NCI-H748 (cell line): ENCODE measurements around the gene ESYT1.

Experiments used
- DNase-seq: peaks from one replicate; lab custom pipeline; 2025; ENCODE audit not compliant: unreplicated experiment; lab: John Stamatoyannopoulos, UW

ESYT1 gene

DNA sequence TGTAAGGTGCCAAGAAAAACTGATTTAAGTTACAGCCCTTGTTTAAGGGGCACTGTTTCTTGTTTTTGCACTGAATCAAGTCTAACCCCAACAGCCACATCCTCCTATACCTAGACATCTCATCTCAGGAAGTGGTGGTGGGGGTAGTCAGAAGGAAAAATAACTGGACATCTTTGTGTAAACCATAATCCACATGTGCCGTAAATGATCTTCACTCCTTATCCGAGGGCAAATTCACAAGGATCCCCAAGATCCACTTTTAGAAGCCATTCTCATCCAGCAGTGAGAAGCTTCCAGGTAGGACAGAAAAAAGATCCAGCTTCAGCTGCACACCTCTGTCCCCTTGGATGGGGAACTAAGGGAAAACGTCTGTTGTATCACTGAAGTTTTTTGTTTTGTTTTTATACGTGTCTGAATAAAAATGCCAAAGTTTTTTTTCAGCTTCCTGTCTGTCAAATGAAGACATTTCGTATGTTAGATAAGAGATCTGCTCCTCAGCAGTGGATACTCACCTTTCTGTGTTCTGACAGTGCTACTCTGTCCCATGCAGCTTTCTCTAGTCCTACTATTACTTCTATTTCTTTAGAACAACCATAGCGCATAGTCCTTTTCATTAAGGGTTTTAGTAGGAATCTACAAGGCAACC lies 24.9 kb upstream of the ESYT1 start:
- DNase-seq, result no peak

DNA sequence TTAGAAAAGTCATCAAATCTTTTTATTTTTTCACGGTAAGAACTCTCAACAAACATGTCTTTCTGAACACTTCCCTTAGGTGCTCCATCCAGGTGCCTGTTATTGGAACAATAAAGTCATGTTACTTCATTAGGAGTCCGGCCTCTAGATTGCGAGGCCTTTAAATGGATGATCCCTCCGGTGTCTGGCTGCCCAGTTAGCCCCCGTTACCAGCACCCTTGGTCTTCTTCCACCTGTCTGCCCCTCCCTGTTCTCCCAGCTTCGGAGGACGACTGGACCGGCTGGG lies 24.3 kb upstream of the ESYT1 start:
- DNase-seq, result no peak

DNA sequence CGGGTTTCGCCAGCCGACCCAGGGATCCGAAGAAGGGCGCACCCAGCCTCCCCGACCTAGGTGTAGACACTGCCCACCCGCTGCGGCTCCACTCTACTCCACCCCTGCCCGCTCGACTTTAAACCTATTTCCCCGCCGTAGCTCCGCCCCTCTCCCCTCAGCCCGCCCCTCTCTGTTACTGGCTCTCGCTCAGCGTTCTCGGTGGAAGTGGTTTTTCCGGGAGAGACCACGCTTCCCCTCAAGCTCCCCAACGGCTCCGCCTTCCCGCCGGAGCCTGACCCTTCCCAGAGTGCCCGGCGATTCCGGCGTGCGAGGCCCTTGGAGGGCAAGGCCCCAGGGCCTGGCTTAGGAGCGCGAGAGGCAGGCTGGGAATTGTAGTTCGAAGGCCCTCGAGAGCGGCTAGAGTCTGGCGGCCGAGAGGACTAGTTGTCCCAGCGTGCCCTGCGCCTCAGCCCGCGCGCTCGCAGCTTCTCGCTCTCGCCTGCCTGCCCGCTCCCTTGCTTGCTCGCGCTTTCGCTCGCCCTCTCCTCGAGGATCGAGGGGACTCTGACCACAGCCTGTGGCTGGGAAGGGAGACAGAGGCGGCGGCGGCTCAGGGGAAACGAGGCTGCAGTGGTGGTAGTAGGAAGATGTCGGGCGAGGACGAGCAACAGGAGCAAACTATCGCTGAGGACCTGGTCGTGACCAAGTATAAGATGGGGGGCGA lies 23.8 kb upstream of the ESYT1 start, which contains the start of gene PA2G4:
Gene PA2G4, plus strand, starts transcription at position 451 of the 706 bp plus-strand sequence. Its CDS starts 179 bp downstream, at position 630.
- DNase-seq, result peak; percentile 100

DNA sequence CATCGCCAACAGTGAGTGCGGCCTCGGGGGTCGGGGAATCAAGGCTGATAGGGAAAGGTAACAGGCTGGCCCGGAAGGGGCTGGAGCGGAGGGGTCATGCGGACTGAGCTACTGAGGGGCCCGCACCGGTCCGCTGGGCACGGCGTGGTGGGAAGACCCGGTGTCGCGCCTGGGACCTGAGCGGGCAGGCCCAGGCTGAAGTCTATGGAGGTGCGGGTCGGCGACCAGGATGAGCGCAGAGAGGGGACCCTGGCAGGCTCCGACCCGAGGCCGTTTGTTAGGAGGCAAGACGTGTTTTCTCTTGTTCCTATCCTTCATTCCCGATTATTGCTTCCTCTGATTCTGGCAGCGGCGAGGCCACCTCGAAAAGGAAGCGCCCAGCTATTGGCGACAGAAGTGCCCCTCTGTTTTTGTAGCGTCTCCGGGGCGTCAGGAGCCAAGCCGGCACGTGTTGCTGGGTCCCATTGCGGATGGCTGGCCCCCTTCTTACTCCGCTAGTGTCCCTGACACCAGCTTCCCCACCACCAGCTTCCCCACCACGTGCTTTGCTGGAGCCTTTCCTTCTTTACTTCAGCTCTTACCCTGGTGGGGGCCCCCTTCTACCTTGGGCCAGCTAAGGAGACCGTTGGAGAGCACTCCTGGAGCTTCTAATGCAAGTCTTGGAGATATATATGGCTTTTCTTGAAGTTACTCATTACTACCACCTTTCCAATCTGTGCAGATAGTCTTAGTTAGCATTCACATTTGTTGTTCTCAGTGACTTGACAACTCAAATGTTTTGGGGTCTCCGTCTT lies 23.1 kb upstream of the ESYT1 start:
- peak; percentile 33 for DNase-seq

DNA sequence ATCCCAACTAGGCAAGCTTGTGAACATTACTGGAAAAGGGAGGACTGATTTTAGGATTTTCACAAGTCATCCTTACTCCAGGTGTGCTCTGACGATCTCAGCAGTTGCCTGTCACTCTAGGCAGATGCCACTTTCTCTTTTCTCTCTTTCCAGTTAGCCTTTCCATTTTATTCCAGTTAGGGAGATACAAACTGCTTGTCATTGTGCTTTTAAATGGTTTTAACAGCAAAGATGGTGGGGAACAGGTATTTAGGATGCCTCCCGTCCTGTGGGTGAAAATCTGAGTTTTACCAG lies 22.5 kb upstream of the ESYT1 start:
- DNase-seq, result no peak

DNA sequence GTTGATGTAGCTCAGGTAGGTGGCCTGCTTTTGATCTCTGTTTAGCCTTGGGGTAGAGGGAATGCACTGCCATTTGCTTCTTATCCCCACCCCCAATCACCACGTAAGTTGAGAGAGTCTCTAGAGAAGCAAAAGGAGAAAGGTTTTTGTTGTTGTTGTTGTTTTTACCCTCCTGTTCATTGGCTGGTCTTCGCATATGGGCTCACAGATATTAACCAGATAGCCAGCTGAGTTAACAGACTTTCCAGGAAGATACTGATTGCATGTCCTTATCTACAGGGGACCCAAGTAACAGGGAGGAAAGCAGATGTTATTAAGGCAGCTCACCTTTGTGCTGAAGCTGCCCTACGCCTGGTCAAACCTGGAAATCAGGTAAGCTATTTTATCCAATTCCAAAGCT lies 20.8 kb upstream of the ESYT1 start:
- no peak for DNase-seq

DNA sequence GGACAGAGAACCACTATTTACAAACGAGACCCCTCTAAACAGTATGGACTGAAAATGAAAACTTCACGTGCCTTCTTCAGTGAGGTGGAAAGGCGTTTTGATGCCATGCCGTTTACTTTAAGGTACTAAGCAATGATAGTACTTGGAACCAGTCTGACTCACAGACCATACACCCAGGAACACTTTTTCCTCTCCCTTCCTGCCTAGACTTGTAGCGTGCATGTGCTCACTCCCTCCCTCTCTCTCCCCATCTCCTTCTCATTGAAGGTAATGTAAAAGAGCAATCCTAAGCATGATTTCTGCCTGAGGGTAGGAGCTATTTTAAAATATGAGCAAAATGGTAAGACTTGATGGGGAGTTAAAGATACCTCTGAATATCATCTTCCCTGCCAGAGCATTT lies 17.5 kb upstream of the ESYT1 start:
- DNase-seq, result no peak

DNA sequence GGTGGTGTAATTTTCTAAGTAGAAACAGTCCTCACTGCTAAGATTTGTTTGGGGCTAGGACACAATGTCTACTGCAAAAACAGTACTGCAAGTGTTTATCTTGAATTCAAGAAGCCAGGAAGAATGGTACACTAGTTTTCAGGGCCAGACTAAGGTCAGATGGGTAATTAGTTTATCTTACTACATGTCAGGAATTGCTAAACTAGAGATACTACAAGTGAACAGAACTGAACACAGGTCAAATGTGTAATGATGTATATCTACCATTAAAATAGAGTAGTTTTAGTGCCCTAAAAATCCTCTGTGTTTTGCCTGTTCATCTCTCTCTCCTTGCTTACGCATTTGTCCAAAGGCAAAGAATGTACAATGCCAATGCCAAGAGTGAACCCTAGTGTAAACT lies 14.0 kb upstream of the ESYT1 start:
- no peak for DNase-seq

DNA sequence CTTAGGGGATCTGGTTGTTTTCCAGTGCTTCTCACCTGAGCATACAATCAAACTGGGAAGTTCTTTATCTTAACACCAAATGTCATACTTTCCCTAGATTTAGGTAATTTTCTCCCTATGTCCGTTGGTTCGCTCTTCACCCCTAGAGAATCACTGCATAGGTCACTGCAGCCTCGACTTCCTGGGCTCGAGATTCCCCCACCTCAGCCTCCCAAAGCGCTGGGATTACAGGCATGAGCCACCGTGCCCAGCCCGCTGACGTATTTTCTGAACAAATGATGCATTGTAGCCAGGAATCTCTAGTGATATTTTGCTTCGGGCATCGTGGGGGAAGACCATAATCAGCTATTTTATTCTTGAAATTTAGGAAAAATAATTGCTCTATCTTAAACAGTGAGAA lies 12.7 kb upstream of the ESYT1 start:
- DNase-seq, result peak; percentile 40

DNA sequence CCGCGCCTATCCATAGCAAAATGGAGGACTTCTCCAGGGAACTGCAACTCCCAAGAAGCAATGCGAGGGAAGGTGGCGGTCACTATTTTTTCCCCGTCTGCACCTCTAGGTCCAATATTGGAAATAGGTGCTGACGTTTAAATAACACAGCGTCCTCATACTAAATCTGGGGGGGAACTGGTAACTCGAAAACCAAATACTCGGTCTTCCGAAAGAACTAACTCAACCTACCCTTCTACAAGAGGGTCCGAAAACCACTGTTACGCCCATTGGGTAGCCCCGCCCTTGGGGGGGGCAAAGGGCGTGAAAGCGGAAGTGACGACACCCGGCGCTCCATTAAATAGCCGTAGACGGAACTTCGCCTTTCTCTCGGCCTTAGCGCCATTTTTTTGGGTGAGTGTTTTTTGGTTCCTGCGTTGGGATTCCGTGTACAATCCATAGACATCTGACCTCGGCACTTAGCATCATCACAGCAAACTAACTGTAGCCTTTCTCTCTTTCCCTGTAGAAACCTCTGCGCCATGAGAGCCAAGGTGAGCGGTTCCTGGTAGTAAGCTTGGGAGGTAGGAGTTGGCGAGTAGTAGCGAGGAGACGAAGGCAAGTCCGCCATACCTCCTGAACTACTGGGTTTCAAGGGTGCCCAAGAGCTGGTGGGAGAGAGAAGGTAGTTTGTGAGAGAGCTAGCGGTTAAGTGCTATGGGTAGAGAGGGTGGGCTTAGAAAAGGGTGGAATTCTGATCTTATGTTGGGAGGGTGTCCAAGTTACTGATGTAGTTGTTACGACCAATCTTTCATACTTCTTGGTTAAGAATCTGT lies 11.6 kb upstream of the ESYT1 start, which contains the start of gene RPL41:
Gene RPL41, plus strand, starts transcription at position 367 of the 815 bp plus-strand sequence.
- peak; percentile 94 for DNase-seq

DNA sequence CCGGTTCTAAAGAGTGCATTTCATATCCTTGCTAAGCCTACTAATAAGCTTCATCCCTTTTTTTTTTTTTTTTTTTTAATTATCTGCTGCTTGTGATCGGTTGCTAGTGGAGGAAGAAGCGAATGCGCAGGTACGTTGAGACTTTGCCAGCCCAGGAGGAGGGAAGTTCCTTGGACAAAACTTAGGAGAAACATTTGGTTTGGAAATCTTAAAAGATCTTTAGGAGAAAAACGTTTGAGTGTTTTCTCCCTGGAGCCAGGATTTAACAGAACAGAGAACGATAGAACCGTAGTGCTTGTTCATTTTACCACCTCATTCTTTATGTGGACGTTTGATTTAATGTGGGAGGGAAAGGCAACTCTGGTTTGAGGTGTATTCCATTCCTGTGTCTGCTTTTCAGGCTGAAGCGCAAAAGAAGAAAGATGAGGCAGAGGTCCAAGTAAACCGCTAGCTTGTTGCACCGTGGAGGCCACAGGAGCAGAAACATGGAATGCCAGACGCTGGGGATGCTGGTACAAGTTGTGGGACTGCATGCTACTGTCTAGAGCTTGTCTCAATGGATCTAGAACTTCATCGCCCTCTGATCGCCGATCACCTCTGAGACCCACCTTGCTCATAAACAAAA lies 10.9 kb upstream of the ESYT1 start:
- peak; percentile 40 for DNase-seq

DNA sequence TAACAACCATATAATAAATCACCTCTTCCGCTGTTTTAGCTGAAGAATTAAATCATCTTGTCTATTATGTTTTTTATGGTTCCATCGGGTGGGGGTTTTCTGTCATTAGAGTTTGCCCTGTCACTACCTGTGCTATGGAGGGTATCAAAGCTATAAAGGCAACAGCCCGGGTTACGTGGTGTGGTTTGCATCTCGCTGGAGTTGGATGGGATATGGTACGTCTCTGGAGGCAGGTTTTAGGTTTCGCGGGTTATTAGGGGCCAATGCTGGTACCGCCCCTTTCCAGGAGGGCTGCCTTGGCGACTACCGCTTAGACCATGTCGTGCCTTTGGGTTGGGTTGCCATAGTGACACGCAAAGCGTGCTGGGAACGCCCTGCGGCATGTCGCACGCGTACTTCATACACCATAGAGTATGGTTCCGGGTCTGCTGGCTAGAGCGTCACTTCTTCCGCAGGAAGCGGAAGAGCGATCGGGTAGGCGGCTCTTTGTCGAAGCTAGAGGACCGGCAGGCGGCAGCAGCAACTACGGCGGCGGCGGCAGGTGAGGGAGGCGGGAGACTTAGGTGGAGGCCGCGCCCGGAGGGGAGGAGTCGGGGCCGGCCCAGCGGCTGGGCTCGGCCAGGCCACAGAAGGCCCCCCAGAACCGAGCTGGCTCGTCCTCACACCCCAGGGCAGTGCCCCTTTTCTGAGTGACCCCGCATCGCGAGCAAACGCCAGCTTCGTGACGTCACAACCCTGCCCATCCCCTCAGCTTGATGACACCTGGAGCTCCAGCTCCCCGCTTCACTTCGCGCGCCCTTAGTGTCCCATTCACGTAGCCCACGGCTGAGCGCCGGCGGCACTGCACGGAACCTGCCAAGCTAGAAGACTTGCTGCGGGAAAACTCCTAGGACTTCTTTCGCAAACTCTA lies 10.0 kb upstream of the ESYT1 start, which contains the start of gene ZC3H10:
Gene ZC3H10, plus strand, starts transcription at position 489 of the 910 bp plus-strand sequence. CDS start 2,297 bp downstream, outside the sequence.
- peak; percentile 100 for DNase-seq

DNA sequence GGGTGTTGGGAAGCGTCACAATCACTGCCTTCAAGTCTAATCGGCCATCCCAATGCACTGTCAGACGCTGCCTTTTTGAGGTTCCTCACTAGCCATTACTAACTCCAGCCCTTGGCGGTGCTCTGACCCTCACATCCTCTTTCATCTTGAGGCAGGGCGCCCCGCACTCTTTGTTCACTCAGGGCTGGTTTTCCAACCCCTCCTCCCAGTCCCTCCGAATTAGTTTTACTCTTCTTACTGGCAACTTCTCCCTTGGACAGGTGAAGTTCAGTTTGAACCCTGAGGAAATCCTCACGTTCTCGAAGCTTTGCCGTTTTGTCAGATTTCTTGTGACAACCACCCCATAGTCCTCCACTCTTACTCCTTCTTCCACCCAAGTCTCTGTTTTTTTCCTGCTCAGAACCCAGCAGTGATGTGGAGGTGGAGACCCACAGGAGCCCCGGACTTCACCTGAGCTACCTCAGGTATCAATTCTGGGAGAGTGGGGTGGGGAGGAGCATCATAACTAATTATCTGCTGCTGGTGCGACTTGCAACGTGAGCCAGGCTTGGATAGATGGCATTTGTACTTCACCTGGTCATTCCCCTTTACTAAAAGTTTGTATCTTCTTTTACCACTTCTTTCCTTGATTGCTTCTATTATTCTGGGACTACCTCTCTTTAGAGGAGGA lies 9.2 kb upstream of the ESYT1 start:
- no peak for DNase-seq

DNA sequence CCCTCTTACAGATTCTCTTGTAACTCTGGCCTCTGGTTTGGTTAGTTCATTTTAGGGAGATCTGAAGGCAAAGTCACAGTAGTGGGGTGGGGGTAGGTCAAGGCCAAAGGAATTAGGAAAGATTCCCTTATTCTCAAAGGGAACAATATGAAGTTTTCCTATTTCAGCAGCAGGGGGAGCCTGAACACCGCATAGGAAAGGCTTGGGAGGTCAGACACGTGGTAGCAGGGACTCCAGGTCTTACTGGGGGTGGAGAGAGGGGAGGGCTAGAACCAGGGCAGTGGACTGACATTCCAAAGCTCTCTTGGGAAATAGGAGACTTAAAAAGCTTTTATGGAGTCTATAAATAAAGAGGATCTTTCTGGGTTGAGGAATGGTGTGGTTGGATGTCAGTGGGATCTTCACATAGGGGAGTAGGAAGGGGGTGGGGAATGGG lies 8.7 kb upstream of the ESYT1 start:
- DNase-seq, result peak; percentile 80

DNA sequence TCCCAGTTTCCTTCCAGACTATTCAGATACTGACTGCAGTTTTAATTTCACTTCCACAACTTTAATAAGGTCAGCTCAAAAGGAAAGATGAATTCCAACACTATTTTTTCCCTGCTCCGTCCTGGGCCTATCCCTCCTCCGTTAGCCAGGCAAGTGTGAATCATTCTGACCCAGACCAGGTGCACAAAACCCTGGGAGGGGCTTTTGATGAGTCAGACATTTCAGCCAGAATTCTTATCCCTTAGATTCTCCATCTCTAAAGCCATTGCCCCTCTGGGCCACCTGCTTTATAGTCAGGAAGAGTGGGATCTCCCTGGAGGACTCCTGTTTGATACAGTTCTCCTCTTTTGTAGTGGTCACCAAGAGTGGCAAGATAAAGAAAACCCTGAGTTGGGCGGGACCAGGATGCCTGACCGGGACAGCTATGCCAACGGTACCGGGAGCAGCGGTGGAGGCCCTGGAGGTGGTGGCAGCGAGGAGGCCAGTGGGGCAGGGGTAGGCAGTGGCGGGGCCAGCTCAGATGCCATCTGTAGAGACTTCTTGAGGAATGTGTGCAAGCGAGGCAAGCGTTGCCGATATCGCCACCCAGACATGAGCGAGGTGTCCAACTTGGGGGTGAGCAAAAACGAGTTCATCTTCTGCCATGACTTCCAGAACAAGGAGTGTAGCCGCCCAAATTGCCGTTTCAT lies 7.8 kb upstream of the ESYT1 start:
- no peak for DNase-seq

DNA sequence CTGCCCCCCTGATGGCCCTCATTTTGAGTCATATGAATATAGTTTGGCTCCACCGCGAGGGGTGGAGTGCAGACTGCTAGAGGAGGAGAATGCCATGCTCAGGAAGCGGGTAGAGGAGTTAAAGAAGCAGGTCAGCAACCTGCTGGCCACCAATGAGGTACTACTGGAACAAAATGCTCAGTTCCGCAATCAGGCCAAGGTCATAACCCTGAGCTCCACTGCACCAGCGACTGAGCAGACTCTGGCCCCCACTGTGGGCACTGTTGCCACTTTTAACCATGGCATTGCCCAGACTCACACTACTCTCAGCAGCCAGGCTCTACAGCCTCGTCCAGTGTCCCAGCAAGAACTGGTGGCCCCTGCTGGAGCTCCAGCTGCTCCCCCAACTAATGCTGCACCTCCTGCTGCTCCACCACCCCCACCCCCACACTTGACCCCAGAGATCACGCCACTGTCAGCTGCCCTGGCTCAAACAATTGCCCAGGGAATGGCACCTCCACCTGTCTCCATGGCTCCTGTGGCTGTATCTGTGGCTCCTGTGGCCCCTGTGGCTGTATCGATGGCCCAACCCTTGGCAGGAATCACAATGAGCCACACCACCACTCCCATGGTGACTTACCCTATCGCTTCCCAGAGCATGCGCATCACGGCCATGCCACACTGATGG lies 6.7 kb upstream of the ESYT1 start:
- no peak for DNase-seq

DNA sequence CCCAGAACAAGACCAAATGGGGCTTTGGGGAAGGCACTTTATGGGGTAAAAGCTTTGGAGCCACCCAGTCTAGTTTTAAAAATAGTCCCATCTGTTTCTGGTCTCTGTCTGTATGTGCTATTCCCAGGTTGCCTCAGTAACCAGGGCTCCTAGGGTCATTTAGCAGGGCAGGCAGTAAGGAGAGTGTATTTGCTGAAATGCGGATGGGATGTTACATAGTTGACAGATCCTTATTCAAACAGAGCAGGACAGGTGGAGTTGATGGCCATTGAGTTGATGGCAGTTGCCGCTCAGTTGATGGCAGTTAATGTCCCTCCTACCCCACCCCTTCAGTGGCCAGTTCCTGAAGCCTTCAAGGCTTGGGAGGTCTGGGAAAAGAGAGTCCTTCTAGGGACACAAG lies 5.4 kb upstream of the ESYT1 start:
- DNase-seq, result peak; percentile 60

DNA sequence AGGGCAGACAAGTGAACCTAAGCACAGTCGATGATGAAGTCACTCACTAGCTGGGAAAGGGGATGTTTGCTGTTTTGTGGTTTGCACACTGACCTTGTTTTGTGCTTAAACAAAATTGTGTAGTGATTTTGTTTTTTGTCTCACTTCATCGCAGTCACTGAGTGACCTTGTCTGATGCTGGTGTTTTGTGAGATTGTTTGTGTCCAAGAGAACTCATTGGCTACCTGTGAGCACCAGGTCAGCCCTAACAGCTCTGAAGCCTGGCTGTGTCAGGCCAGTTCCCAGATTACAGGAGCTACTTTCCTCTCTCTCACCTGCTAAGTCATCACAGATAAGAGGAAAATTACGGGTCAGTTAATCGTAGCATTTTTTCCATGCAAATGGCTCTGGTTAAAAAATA lies 3.9 kb upstream of the ESYT1 start:
- no peak for DNase-seq
